Breast epithelium (tissue), 4 donors: ENCODE measurements around the gene GREB1. TPM values are rescaled to one million over a fixed set of nuclear protein-coding genes. Genes with fewer than 3 reads are reported as not detected.

Experiments used
- DNase-seq, 2 donors: peaks; one replicate each; pipeline ENCODE4 v3.0.0-alpha.2; 2019; ENCODE audit warnings: low spot score in 2 of 2
- H3K27ac ChIP-seq, 2 donors: fragments of 200-600 bp; sonication (generic) in 1 of 2; one replicate each; pipeline ENCODE4 v1.5.1; 2016 to 2019; ENCODE audit warnings: mild to moderate bottlenecking in 1 of 2
- H3K27me3 ChIP-seq, 2 donors: fragments of 200-600 bp; sonication (generic) in 1 of 2; one replicate each; pipeline versions ENCODE4 v1.5.1 to v1.6.0; 2017 to 2019; ENCODE audit warnings: control low read depth in 1 of 2, mild to moderate bottlenecking in 1 of 2
- H3K36me3 ChIP-seq: fragments of 200-600 bp; one replicate; pipeline ENCODE4 v1.5.1; 2019
- H3K4me1 ChIP-seq, 2 donors: fragments of 200-600 bp; sonication (generic); one replicate each; pipeline ENCODE4 v1.5.1; 2016 to 2019; ENCODE audit warnings: control low read depth in 1 of 2
- H3K4me3 ChIP-seq, 3 donors: fragments of 200-600 bp; sonication (generic); 1 replicate in 2 of 3; 2 replicates in 1 of 3; pipeline ENCODE4 v1.5.1; 2016 to 2019; ENCODE audit warnings: mild to moderate bottlenecking in 3 of 3, moderate library complexity in 2 of 3
- H3K9me3 ChIP-seq, 2 donors: fragments of 200-600 bp; sonication (generic) in 1 of 2; one replicate each; pipeline ENCODE4 v1.5.1; 2016 to 2019; ENCODE audit warnings: control low read depth in 1 of 2
- CTCF ChIP-seq, 3 donors: fragments of 450-650 bp; IDR thresholded peaks; one replicate each; pipeline ENCODE4 v1.5.1; 2016 to 2017; ENCODE audit warnings: antibody characterized with exemption in 3 of 3, mild to moderate bottlenecking in 3 of 3, moderate library complexity in 3 of 3
- POLR2A ChIP-seq: fragments of 450-650 bp; IDR thresholded peaks from one replicate; pipeline ENCODE4 v1.6.1; 2016; ENCODE audit warnings: antibody characterized with exemption, mild to moderate bottlenecking, moderate library complexity
- POLR2AphosphoS5 ChIP-seq, 3 donors: sonication (generic); formaldehyde crosslinking; IDR thresholded peaks; one replicate each; pipeline ENCODE4 v1.6.1; 2017; ENCODE audit warnings: antibody characterized with exemption in 3 of 3
- intact Hi-C: fragments of 100-400 bp; cut with DNase I; formaldehyde crosslinking; loops from one replicate; pipeline ENCODE4 v1.15.1; 2023; ENCODE audit warnings: low total_unique reads
- total RNA-seq, 3 donors: library from RNA; depleted of rRNA; stranded (reverse); fragments of >200 nt; gene quantifications; one replicate each; pipeline ENCODE4 v1.1.0, GENCODE V29; 2016

GREB1 gene
- total RNA-seq, 3 donors from 2014 or later: 5.4 to 83.6 (median 42.9) TPM

DNA sequence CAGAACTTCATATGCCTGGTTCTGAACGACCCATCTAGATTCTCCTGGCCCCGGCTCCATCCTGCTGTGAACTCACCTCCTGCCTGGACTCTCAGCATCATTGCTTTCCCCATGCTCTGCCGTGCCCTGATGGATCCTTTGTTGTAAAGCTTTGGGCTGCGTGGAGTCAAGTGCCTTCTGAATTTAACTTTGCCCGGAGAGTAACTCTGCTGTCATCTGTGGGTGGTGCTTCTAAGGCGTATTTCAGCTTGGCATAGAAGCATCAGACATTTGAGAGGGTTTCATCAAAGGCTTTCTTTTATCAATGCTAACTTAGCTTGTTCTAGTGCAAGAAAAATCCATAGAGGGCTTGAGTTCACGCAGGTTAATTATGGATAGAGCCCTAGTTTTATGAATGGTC is 8.1 kb upstream of the GREB1 start:
- no peaks in the 10 kb centered on the region for H3K4me1 ChIP-seq
- no peak overlapping the region for H3K4me3 ChIP-seq
- H3K27ac ChIP-seq: no peak overlapping the region
- no peaks in the 10 kb centered on the region for H3K9me3 ChIP-seq
- no peaks in the 10 kb centered on the region for H3K27me3 ChIP-seq
- TF ChIP-seq POLR2AphosphoS5 (IDR thresholded peaks at IDR 0.05) (no peak), POLR2A (no peak), CTCF (IDR thresholded peaks at IDR 0.05) (no peak)
- intact Hi-C loops: no loop called here
- no peak for DNase-seq
- no peaks in the 10 kb centered on the region for H3K36me3 ChIP-seq

GRCh38 chr2:11527001-11527400 is 6.8 kb upstream of the GREB1 start:
- Histone ChIP-seq H3K4me3 (no peak overlapping the region), H3K27me3 (no peaks in the 10 kb centered on the region), H3K9me3 (no peaks in the 10 kb centered on the region), H3K36me3 (no peaks in the 10 kb centered on the region), H3K4me1 (no peaks in the 10 kb centered on the region), H3K27ac (no peak overlapping the region)
- TF ChIP-seq POLR2A (no peak), CTCF (IDR thresholded peaks at IDR 0.05) (no peak), POLR2AphosphoS5 (IDR thresholded peaks at IDR 0.05) (no peak)
- intact Hi-C loops: no loop called here
- no peak for DNase-seq

GRCh38 chr2:11528228-11528627 is 5.6 kb upstream of the GREB1 start:
- no peaks in the 10 kb centered on the region for H3K9me3 ChIP-seq
- H3K4me1 ChIP-seq: no peaks in the 10 kb centered on the region
- H3K4me3 ChIP-seq: no peak overlapping the region
- H3K27ac ChIP-seq: no peak overlapping the region
- H3K36me3 ChIP-seq: no peaks in the 10 kb centered on the region
- intact Hi-C loops: no loop called here
- TF ChIP-seq POLR2AphosphoS5 (IDR thresholded peaks at IDR 0.05): no peak
- DNase-seq: no peak
- H3K27me3 ChIP-seq: no peaks in the 10 kb centered on the region

DNA sequence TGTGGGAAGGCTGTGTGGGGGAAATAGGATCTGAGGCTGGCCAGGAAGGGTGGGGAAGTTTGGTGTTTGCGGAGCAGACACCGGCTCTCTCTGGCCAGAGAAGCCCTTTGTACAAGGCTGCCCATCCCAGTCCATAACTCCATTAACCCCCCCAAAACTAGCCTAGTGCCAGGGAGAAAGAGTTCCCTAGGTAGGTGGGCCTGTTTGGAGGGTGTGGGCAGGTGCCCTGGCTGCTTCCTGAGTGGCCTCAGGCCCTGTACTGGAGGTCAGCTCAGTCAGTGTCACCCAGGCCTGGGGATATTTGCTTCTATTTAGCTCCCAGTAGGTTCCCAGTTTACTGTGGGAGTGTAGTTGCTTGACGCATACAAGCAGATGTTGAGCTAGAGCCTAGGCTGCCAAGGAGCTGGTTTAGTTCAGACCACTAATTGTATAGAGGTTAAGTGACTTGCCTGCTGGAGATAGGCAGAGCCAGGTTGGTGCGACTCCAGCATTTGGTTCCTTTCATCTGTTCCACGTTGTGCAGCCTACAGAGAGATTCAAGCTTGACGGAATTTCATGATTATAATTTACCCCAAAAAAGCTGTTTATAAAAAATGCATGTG is 2.9 kb upstream of the GREB1 start:
- H3K4me1 ChIP-seq: no peaks in the 10 kb centered on the region
- no peaks in the 10 kb centered on the region for H3K36me3 ChIP-seq
- H3K4me3 ChIP-seq: no peak overlapping the region
- TF ChIP-seq POLR2AphosphoS5 (IDR thresholded peaks at IDR 0.05): no peak
- TF ChIP-seq CTCF (IDR thresholded peaks at IDR 0.05): no peak
- TF ChIP-seq POLR2A: no peak
- intact Hi-C loops: loop anchor here (10.0 kb wide), 1 partner anchor 84 kb away; no protein-coding TSS in a partner anchor
- no peak overlapping the region for H3K27ac ChIP-seq
- peak in 1 of 2 donors; percentile 14 for DNase-seq
- H3K9me3 ChIP-seq: no peaks in the 10 kb centered on the region
- H3K27me3 ChIP-seq: no peaks in the 10 kb centered on the region

DNA sequence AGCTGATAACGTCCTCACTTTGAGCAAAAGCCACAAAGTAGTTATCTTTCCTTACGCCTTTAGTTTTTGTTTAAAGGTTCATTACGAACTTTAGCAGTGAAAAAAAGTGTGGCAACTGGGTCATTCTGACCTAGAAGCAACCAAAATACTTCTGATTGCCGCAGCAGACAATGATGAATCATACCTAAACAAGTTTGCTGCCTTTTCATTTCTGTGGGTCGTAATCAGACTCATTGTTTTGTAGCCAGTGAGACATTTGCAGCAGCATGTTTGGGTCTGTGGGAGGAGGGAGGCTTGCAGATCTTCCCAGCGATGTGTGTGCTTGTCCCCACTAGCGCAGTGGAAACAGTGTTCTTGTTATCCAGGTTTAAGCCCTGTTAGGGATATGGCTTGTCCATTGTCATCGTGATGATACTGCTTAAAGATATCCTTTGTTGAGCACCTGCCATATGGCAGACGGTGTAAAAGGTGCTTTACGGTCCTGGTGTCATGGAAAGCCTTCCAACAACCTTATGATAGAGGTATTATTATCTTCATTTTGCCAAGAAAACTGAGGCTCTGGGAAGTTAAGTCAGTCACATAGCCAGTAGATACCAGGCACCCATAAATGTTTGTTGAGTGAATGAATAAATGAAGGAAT is 1.3 kb upstream of the GREB1 start:
- H3K4me3 ChIP-seq: peak overlapping the region in 1 of 3 donors; percentile 41
- TF ChIP-seq POLR2A (no peak), POLR2AphosphoS5 (IDR thresholded peaks at IDR 0.05) (no peak), CTCF (IDR thresholded peaks at IDR 0.05) (no peak)
- H3K27ac ChIP-seq: peak overlapping the region in 1 of 2 donors; percentile 45
- no peaks in the 10 kb centered on the region for H3K4me1 ChIP-seq
- intact Hi-C loops: loop anchor here (10.0 kb wide), 1 partner anchor 82 kb away; no protein-coding TSS in a partner anchor
- H3K36me3 ChIP-seq: no peaks in the 10 kb centered on the region
- DNase-seq: peak in 1 of 2 donors; percentile 8
- H3K27me3 ChIP-seq: no peaks in the 10 kb centered on the region
- no peaks in the 10 kb centered on the region for H3K9me3 ChIP-seq
